H9 (cell line): Measurements from ENCODE around the gene DAD1. TPM values are rescaled to one million over a fixed set of nuclear protein-coding genes. Genes with fewer than 3 reads are reported as not detected.

ENCODE experiments used
- DNase-seq: peaks from one replicate; pipeline ENCODE4 v3.0.0-alpha.2; 2017
- H2AFZ ChIP-seq: one replicate; pipeline ENCODE4 v1.6.1; 2013; ENCODE audit warnings: mild to moderate bottlenecking, low read length, control low read depth, moderate library complexity
- H2AK5ac ChIP-seq: 2 replicates; pipeline ENCODE4 v1.6.1; 2013; ENCODE audit warnings: low read length, control low read depth, mixed read lengths; ENCODE audit not compliant: insufficient read length
- H2BK120ac ChIP-seq: one replicate; pipeline ENCODE4 v1.6.1; 2013; ENCODE audit warnings: low read depth, mild to moderate bottlenecking, low read length, control low read depth, inconsistent platforms; ENCODE audit not compliant: poor library complexity, severe bottlenecking
- H2BK12ac ChIP-seq: 2 replicates; pipeline ENCODE4 v1.6.1; 2013; ENCODE audit warnings: low read length, control low read depth, mixed read lengths, low read depth; ENCODE audit not compliant: insufficient read length
- H2BK15ac ChIP-seq: 2 replicates; pipeline ENCODE4 v1.6.1; 2013; ENCODE audit warnings: low read depth, low read length, control low read depth
- H2BK20ac ChIP-seq: one replicate; pipeline ENCODE4 v1.6.1; 2013; ENCODE audit warnings: low read depth, mild to moderate bottlenecking, low read length, control low read depth, inconsistent platforms; ENCODE audit not compliant: poor library complexity, severe bottlenecking
- H2BK5ac ChIP-seq: 2 replicates; pipeline ENCODE4 v1.6.1; 2013; ENCODE audit warnings: low read length, control low read depth, mixed read lengths; ENCODE audit not compliant: insufficient read length
- H3K14ac ChIP-seq: 2 replicates; pipeline ENCODE4 v1.6.1; 2013; ENCODE audit warnings: low read length, control low read depth; ENCODE audit not compliant: insufficient read depth
- H3K18ac ChIP-seq: 2 replicates; pipeline ENCODE4 v1.6.1; 2013; ENCODE audit warnings: low read depth, mild to moderate bottlenecking, mixed read lengths, low read length, control low read depth; ENCODE audit not compliant: insufficient read length
- H3K23ac ChIP-seq: 2 replicates; pipeline ENCODE4 v1.6.1; 2013; ENCODE audit warnings: low read length, control low read depth, mixed read lengths, low read depth; ENCODE audit not compliant: insufficient read length
- H3K23me2 ChIP-seq: 2 replicates; pipeline ENCODE4 v1.6.1; 2013; ENCODE audit warnings: low read depth, mild to moderate bottlenecking, mixed read lengths, low read length, control low read depth; ENCODE audit not compliant: insufficient read length, poor library complexity, severe bottlenecking
- H3K27ac ChIP-seq: 2 replicates; pipeline ENCODE4 v1.5.1; 2013; ENCODE audit warnings: low read length, control low read depth, mixed read lengths, low read depth; ENCODE audit not compliant: insufficient read length
- H3K27me3 ChIP-seq: 2 replicates; pipeline ENCODE4 v1.6.1; 2013; ENCODE audit warnings: low read length, control low read depth, inconsistent platforms; ENCODE audit not compliant: insufficient read depth
- H3K4ac ChIP-seq: 2 replicates; pipeline ENCODE4 v1.6.1; 2013; ENCODE audit warnings: low read depth, mild to moderate bottlenecking, control low read depth, inconsistent platforms, low read length, moderate library complexity
- H3K4me1 ChIP-seq: 2 replicates; pipeline ENCODE4 v1.6.1; 2013; ENCODE audit warnings: low read length, control low read depth, inconsistent platforms; ENCODE audit not compliant: insufficient read depth
- H3K4me2 ChIP-seq: 2 replicates; pipeline ENCODE4 v1.6.1; 2013; ENCODE audit warnings: low read length, control low read depth, mixed read lengths; ENCODE audit not compliant: insufficient read length, insufficient read depth
- H3K56ac ChIP-seq: 2 replicates; pipeline ENCODE4 v1.6.1; 2013; ENCODE audit warnings: low read depth, mild to moderate bottlenecking, mixed read lengths, low read length, control low read depth; ENCODE audit not compliant: insufficient read length
- H3K79me1 ChIP-seq: 2 replicates; pipeline ENCODE4 v1.6.1; 2013; ENCODE audit warnings: low read depth, mild to moderate bottlenecking, moderate library complexity, low read length, control low read depth, inconsistent platforms; ENCODE audit not compliant: insufficient read depth, poor library complexity, severe bottlenecking
- H3K79me2 ChIP-seq: 2 replicates; pipeline ENCODE4 v1.6.1; 2013; ENCODE audit warnings: low read length, control low read depth, inconsistent platforms; ENCODE audit not compliant: insufficient read depth
- H3K9ac ChIP-seq: 2 replicates; pipeline ENCODE4 v1.6.1; 2013; ENCODE audit warnings: low read length, control low read depth, mixed read lengths; ENCODE audit not compliant: insufficient read length; ENCODE audit errors: extremely low read depth
- H3K9me3 ChIP-seq: one replicate; pipeline ENCODE4 v1.6.1; 2013; ENCODE audit warnings: low read depth, low read length, inconsistent platforms; ENCODE audit not compliant: control insufficient read depth
- H3T11ph ChIP-seq: one replicate; pipeline ENCODE4 v1.6.1; 2013; ENCODE audit warnings: mild to moderate bottlenecking, low read length, control low read depth, inconsistent platforms
- H4K20me1 ChIP-seq: one replicate; pipeline ENCODE4 v1.6.1; 2013; ENCODE audit not compliant: control insufficient read depth, insufficient read length, insufficient read depth
- H4K5ac ChIP-seq: 2 replicates; pipeline ENCODE4 v1.6.1; 2013; ENCODE audit warnings: low read depth, mild to moderate bottlenecking, mixed read lengths, low read length, control low read depth; ENCODE audit not compliant: insufficient read length
- H4K8ac ChIP-seq: replicated peaks from 2 replicates; pipeline ENCODE4 v1.6.1; 2013; ENCODE audit warnings: low read length, control low read depth, mixed read lengths, low read depth; ENCODE audit not compliant: insufficient read length
- H4K91ac ChIP-seq: 2 replicates; pipeline ENCODE4 v1.6.1; 2013; ENCODE audit warnings: low read depth, mild to moderate bottlenecking, moderate library complexity, mixed read lengths, low read length, control low read depth; ENCODE audit not compliant: insufficient read length
- H3K27ac Mint-ChIP-seq, 3 experiments: 2 replicates in 2 of 3; 3 replicates in 1 of 3; pipeline ENCODE4 v1.8.0; 2020 to 2021; ENCODE audit warnings: mixed read lengths in 3 of 3, mild to moderate bottlenecking in 1 of 3, moderate library complexity in 1 of 3
- H3K27me3 Mint-ChIP-seq: 2 replicates; pipeline ENCODE4 v1.8.0; 2021; ENCODE audit warnings: low read depth, mild to moderate bottlenecking, moderate library complexity, mixed read lengths
- H3K36me3 Mint-ChIP-seq, 3 experiments: 2 replicates in 2 of 3; 3 replicates in 1 of 3; pipeline ENCODE4 v1.8.0; 2020 to 2021; ENCODE audit warnings: low read depth in 3 of 3, mixed read lengths in 3 of 3; ENCODE audit not compliant: insufficient read depth in 1 of 3
- H3K4me1 Mint-ChIP-seq, 2 experiments: 2 replicates each; pipeline ENCODE4 v1.8.0; 2020; ENCODE audit warnings: mixed read lengths in 2 of 2
- H3K4me3 Mint-ChIP-seq, 2 experiments: 2 replicates in 1 of 2; 3 replicates in 1 of 2; pipeline ENCODE4 v1.8.0; 2020 to 2021; ENCODE audit warnings: mild to moderate bottlenecking in 2 of 2, mixed read lengths in 2 of 2, moderate library complexity in 1 of 2
- H3K9me3 Mint-ChIP-seq, 2 experiments: 2 replicates in 1 of 2; 3 replicates in 1 of 2; pipeline ENCODE4 v1.8.0; 2020; ENCODE audit warnings: mild to moderate bottlenecking in 2 of 2, mixed read lengths in 2 of 2, moderate library complexity in 1 of 2
- WGBS: extraction: QIAGEN DNeasy Blood & Tissue Kit; methylation state at CpG from one replicate; pipeline ENCODE4 v1.1.7; 2013; ENCODE audit warnings: missing lambda C conversion rate, low lambda C conversion rate, mixed read lengths; ENCODE audit not compliant: insufficient read length; ENCODE audit errors: extremely low coverage; 5-methylcytosine and 5-hydroxymethylcytosine counted together
- total RNA-seq: library from RNA; stranded (reverse); gene quantifications from 2 replicates; pipeline ENCODE4 v1.2.1, GENCODE V29; 2021
- TF ChIP-seq, protein P1 (sequence below): fragments of 200-600 bp; sonication (generic); conservative IDR thresholded peaks from 3 replicates; pipeline ENCODE4 v1.8.0; 2021; ENCODE audit warnings: antibody characterized with exemption, mild to moderate bottlenecking

Gene DAD1
- total RNA-seq, 1 experiment from 2014 or later, result 127 TPM

DNA sequence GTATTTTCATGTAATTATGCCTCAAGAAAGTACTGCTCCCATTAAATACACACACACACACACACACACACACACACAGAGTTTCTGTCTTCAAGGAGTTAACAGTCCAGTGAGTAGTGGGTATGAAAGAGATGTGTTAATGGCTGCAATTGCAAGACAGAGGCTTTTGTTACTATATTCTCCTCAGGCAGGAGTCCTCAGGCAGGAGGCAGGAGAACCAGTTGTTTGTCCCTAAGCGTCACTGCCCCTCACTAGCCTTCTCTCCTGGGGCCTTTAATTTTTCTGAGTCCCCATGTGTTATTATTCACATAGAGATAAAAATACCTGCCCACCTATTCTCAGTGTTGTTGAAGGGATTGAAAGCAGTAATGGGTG, 31.2 kb downstream of the DAD1 start:
- no peak overlapping the region for H3K4me3 Mint-ChIP-seq
- Histone ChIP-seq H2BK120ac (no peak overlapping the region), H3K9me3 (no peaks in the 10 kb centered on the region), H4K8ac (no peak overlapping the region), H3K27ac (no peak overlapping the region), H3K79me1 (no peaks in the 10 kb centered on the region), H3K27me3 (no peaks in the 10 kb centered on the region), H3K4me1 (no peaks in the 10 kb centered on the region), H2AK5ac (no peak overlapping the region), H3K9ac (no peak overlapping the region), H4K20me1 (no peaks in the 10 kb centered on the region), H2BK12ac (no peak overlapping the region), H3K79me2 (no peaks in the 10 kb centered on the region), H3K4me2 (no peak overlapping the region), H4K5ac (no peak overlapping the region), H2AFZ (no peak overlapping the region), H3K56ac (no peak overlapping the region), H2BK20ac (no peak overlapping the region), H3K14ac (no peak overlapping the region), H3K23ac (no peak overlapping the region), H3K4ac (no peak overlapping the region), H3K23me2 (no peaks in the 10 kb centered on the region), H2BK5ac (no peak overlapping the region), H3K18ac (no peak overlapping the region), H3T11ph (no peak overlapping the region), H4K91ac (no peak overlapping the region), H2BK15ac (no peak overlapping the region)
- H3K4me1 Mint-ChIP-seq, result peaks cover 39 to 41% of the 10 kb centered on the region in 2 experiments
- TF ChIP-seq, protein P1, sequence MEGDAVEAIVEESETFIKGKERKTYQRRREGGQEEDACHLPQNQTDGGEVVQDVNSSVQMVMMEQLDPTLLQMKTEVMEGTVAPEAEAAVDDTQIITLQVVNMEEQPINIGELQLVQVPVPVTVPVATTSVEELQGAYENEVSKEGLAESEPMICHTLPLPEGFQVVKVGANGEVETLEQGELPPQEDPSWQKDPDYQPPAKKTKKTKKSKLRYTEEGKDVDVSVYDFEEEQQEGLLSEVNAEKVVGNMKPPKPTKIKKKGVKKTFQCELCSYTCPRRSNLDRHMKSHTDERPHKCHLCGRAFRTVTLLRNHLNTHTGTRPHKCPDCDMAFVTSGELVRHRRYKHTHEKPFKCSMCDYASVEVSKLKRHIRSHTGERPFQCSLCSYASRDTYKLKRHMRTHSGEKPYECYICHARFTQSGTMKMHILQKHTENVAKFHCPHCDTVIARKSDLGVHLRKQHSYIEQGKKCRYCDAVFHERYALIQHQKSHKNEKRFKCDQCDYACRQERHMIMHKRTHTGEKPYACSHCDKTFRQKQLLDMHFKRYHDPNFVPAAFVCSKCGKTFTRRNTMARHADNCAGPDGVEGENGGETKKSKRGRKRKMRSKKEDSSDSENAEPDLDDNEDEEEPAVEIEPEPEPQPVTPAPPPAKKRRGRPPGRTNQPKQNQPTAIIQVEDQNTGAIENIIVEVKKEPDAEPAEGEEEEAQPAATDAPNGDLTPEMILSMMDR, result no peak
- no CpG with 5 or more reads among the region's 1 CpG for WGBS
- no peak for DNase-seq
- no peaks in the 10 kb centered on the region; a peak in 2 of 5 replicates for H3K9me3 Mint-ChIP-seq
- H3K36me3 Mint-ChIP-seq, result peaks cover 0 to 4% (median 0%) of the 10 kb centered on the region in 3 experiments; a peak in 1 of 7 replicates
- no peaks in the 10 kb centered on the region; the same call in 1 of the 2 replicates for H3K27me3 Mint-ChIP-seq
- H3K27ac Mint-ChIP-seq, result no peak overlapping the region
